ENCODE results near the gene GNPTAB.

The GNPTAB gene

GRCh38 chr12:101729842-101730241, 100.9 kb downstream of the GNPTAB start:
- no peak for DNase-seq

- no peak for DNase-seq
Measured at GRCh38 chr12:101727098-101727497, 103.7 kb downstream of the GNPTAB start.

- DNase-seq, result no peak
Measured at GRCh38 chr12:101722392-101722791, 108.4 kb downstream of the GNPTAB start.

GRCh38 chr12:101720118-101720517, 110.6 kb downstream of the GNPTAB start:
- DNase-seq, result no peak

- no peak for DNase-seq
Measured at GRCh38 chr12:101719566-101719965, 111.2 kb downstream of the GNPTAB start.

GRCh38 chr12:101714877-101715444, 115.8 kb downstream of the GNPTAB start:
- no peak for DNase-seq

GRCh38 chr12:101713930-101714329, 116.8 kb downstream of the GNPTAB start:
- no peak for DNase-seq

GRCh38 chr12:101713059-101713682, 117.6 kb downstream of the GNPTAB start:
- DNase-seq, result no peak

GRCh38 chr12:101710288-101710687, 120.5 kb downstream of the GNPTAB start:
- DNase-seq, result no peak

GRCh38 chr12:101707131-101707782, 123.5 kb downstream of the GNPTAB start:
- no peak for DNase-seq

- DNase-seq, result no peak
Measured at GRCh38 chr12:101706403-101706802, 124.4 kb downstream of the GNPTAB start.

GRCh38 chr12:101703487-101703886, 127.3 kb downstream of the GNPTAB start:
- no peak for DNase-seq

GRCh38 chr12:101700299-101700820, 130.4 kb downstream of the GNPTAB start:
- no peak for DNase-seq

GRCh38 chr12:101698800-101699347, 131.9 kb downstream of the GNPTAB start:
- DNase-seq, result no peak

- DNase-seq, result no peak
Measured at GRCh38 chr12:101697930-101698799, 132.6 kb downstream of the GNPTAB start.

GRCh38 chr12:101697197-101697929, 133.4 kb downstream of the GNPTAB start, which contains the start of gene CHPT1:
Gene CHPT1 (plus strand): TSS chr12:101697640. CDS start chr12:101697862, 222 bp downstream.
- DNase-seq, result peak; percentile 52

GRCh38 chr12:101696251-101697196, 134.2 kb downstream of the GNPTAB start:
- DNase-seq, result no peak

- no peak for DNase-seq
Measured at GRCh38 chr12:101695706-101696105, 135.1 kb downstream of the GNPTAB start.

Data from activated gamma-delta T cell (primary cell).